GM13976 (cell line): ENCODE measurements around the gene TARBP1.
A peak's percentile ranks its signal among the peaks of the same experiment; 100 is the strongest.

Source experiments
- DNase-seq: peaks from one replicate; pipeline ENCODE4 v3.0.0; 2012; ENCODE audit warnings: low spot score
- in situ Hi-C: fragments of 300-500 bp; cut with MboI; formaldehyde crosslinking; loops from one replicate; pipeline ENCODE4 v1.12.0; 2022; ENCODE audit warnings: low sequenced_read_pairs, mixed read lengths, inconsistent platforms; ENCODE audit not compliant: unreplicated experiment
- TF ChIP-seq, protein P1 (sequence below): IDR thresholded peaks from 2 replicates; pipeline ENCODE4 v1.5.1; 2012; ENCODE audit warnings: borderline replicate concordance, mild to moderate bottlenecking; ENCODE audit not compliant: insufficient read depth; ENCODE audit errors: extremely low read depth, missing control alignments, control extremely low read depth

The TARBP1 gene

DNA sequence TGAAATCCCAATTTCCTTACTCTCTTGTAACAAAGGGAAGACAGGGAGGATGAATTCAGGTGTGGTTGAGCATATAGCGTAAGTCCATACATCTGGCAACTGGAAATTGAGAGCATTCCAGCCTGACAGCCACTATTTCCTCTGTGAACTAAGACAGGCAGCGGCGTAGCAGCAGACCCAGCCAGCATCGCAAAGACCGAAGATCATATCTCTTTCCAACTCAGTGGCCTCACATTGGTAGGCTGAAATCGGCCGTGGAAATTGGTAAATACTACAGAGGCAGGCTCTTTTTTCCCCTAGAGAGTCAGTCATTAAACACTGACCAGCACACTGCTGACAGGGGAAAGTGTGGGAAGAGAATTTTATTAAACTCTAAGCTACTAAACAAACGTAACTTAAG lies 43.4 kb downstream of the TARBP1 start:
- in situ Hi-C loops, result no loop called here
- no peak for DNase-seq
- TF ChIP-seq, protein P1, sequence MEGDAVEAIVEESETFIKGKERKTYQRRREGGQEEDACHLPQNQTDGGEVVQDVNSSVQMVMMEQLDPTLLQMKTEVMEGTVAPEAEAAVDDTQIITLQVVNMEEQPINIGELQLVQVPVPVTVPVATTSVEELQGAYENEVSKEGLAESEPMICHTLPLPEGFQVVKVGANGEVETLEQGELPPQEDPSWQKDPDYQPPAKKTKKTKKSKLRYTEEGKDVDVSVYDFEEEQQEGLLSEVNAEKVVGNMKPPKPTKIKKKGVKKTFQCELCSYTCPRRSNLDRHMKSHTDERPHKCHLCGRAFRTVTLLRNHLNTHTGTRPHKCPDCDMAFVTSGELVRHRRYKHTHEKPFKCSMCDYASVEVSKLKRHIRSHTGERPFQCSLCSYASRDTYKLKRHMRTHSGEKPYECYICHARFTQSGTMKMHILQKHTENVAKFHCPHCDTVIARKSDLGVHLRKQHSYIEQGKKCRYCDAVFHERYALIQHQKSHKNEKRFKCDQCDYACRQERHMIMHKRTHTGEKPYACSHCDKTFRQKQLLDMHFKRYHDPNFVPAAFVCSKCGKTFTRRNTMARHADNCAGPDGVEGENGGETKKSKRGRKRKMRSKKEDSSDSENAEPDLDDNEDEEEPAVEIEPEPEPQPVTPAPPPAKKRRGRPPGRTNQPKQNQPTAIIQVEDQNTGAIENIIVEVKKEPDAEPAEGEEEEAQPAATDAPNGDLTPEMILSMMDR, result no peak

DNA sequence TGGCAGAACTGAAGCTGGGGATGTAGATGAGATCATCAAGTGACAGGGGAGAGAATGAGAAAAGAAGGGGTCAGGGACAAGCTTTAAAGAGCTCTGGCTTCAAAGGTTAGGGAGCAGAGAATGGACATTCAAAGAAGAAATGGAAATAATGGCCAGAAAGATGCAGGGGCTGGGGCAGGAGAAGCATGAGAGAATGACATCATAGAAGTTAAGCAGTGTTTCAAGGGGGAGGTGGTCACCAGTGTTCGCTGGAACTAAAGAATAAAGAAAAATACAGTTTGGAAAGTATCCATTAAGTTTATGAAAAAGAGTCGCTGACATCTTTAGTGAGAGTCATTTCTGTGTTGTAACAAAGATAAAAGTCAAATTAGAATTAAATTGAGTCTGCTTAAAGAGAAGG lies 44.3 kb downstream of the TARBP1 start:
- TF ChIP-seq, protein P1, result no peak
- in situ Hi-C loops, result no loop called here
- DNase-seq, result no peak

DNA sequence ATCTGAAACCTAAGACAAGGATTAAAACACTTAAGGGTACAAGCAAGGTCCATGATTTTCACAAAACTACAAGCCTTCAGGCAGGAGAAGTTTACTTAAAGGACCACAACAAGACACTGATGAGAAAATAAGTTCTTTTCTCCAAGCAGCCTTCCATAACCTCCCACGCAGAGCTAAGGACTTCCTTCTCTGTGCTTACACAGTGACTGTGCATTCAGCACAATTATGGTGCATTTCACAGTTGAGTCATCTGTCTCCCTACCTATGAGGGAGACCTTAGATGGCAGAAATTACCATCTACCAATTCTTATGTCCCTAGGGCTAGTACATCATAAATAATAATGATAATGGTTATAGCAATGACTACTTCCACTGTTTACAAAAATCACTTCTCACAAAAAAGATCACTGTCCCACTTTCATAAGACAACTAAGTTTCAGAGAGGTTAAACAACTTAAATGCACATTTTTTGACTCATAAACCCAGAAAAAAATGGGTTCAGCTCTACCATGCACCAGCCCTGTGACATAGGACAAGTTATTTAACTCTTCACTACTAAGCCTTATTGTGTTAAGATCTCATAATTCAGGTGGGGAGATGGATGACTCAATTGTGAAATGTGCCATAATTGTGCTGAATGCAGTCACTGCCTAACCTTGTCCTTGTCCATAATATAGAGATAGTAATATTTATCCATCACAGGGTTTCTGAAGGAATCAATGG lies 45.3 kb downstream of the TARBP1 start:
- DNase-seq, result peak; percentile 55
- in situ Hi-C loops, result no loop called here
- TF ChIP-seq, protein P1, result no peak

DNA sequence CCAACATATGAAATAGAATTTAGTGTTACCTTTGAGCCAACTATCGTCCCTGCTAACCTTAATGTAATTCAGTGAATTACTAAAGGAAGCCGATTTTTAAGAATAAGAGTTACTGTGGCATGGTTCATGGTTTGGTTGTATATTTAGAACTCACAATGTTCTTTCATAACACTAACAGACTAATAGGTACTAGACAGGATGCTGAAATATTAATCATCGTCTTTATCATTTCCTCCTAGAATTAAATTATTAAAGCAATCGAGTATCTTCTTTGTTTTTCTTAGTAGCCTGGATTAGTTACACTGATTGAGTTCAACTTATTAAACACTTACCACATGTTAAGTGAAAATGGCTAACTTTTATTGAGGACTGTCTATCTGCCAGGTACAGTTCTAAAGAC lies 47.7 kb downstream of the TARBP1 start:
- in situ Hi-C loops, result no loop called here
- TF ChIP-seq, protein P1, result no peak

DNA sequence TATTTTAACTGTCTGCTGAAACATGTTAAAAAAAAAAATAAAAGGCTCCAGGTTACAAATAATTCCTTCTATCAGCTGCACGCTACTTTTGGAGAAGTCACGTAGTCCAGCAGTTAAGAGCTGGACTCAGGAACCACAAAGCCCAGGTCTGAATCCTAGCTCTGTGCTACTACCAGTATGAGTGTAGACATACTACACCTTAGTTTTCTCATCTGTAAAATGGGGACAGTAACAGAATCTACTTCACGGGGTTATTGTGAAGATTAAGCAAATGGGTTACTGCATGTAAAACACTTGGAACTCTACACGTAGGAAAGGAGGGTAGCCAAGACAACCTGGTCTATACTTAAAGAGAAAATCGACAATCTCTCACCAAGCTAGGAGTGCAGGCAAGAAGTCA lies 48.3 kb downstream of the TARBP1 start:
- no peak for DNase-seq
- in situ Hi-C loops, result no loop called here
- TF ChIP-seq, protein P1, result no peak

More for the DNA sequence above, 47.7 kb downstream of the TARBP1 start:
- DNase-seq, result no peak

DNA sequence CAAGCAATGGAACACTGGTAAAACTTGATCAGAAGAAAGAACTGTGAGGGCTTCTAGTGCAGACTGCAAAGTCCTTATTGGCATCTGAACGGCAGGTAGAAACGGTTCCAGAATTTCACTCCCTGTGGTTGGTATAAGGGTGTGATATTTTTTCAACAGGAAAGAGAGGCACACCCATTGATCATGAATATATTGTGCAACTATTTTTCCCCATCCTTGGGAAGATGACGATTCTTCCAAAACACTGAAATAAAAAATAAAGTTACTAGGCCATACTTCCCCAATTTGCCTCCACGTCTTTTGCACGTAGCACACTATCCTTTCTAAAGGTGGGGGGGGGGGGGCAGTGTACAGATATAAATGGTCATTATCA lies 49.6 kb downstream of the TARBP1 start:
- in situ Hi-C loops, result no loop called here
- no peak for DNase-seq
- TF ChIP-seq, protein P1, result no peak
